ENCODE measurements around the gene IL4R. TPM values are rescaled to one million over a fixed set of nuclear protein-coding genes. Genes with fewer than 3 reads are reported as not detected.

Gene IL4R
- total and polyA plus RNA-seq, 4 donors: 15.5 to 61.9 (median 29.9) TPM

DNA sequence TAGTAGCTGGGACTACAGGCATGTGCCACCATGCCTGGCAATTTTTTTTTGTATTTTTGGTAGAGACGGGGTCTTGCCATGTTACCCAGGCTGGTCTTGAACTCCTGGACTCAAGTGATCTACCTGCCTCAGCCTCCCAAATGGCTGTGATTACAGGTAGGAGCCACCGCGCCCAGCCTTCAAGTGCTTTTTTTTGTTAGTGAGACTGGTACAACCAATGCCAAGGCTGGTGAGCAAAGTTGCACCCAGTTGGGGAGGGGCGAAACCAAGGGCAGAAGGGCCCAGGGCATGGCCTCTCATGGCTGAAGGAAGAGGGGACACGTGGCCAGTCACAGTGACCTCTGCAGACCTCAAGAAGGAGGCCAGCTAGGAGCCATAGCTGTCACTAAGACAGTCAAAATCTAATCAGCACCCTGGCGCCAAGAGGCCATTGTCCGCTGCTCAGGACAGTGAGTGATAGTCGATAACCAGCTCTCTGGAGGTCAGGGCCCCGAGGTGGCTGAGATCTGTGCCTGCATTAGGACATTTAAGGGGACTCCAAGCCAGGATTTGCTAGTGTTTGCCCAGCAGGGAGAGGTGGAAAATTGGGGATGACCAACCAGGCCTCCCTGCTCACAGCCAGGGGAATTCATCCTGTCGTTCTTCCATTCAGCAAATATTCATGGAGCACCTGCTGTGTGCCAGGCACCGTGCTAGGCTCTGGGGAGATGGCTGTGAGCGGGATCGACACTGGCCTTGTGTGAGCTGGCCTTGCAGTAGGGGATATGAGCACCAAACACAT, 10.2 kb downstream of the IL4R start:
- WGBS: 50% methylated on average over 13 of the region's 13 CpGs
- peaks cover 44 to 70% (median 57%) of the 10 kb centered on the region in 4 donors for H3K4me1 ChIP-seq (ENCODE audit: control insufficient read depth in 4 of 4, insufficient read depth in 4 of 4, low read length in 3 of 4)

More for the DNA sequence above, 10.2 kb downstream of the IL4R start:
- no peak for DNase-seq (ENCODE audit: low spot score)
- Histone ChIP-seq H3K27ac (ENCODE audit: low read depth in 1 of 2, low read length in 2 of 2) (peak overlapping the region; percentile 92 to 98), H3K4me3 (ENCODE audit: low read depth in 1 of 3, low read length in 3 of 3) (no peak overlapping the region), H3K9me3 (ENCODE audit: control insufficient read depth in 4 of 4, low read length in 3 of 4) (no peaks in the 10 kb centered on the region), H3K27me3 (ENCODE audit: control insufficient read depth in 4 of 4, insufficient read depth in 4 of 4, low read length in 3 of 4) (no peaks in the 10 kb centered on the region), H3K36me3 (ENCODE audit: control insufficient read depth in 4 of 4, insufficient read depth in 3 of 4, low read depth in 1 of 4, low read length in 3 of 4) (peaks cover 0 to under 1% (median 0%) of the 10 kb centered on the region in 4 donors), H3K9ac (ENCODE audit: low read depth in 1 of 2, low read length in 2 of 2) (no peak overlapping the region)
- no peak for TF ChIP-seq JUND (IDR thresholded peaks at IDR 0.05)
- TF ChIP-seq TAF1 (conservative IDR thresholded peaks at IDR 0.05): no peak
- TF ChIP-seq, protein P1, sequence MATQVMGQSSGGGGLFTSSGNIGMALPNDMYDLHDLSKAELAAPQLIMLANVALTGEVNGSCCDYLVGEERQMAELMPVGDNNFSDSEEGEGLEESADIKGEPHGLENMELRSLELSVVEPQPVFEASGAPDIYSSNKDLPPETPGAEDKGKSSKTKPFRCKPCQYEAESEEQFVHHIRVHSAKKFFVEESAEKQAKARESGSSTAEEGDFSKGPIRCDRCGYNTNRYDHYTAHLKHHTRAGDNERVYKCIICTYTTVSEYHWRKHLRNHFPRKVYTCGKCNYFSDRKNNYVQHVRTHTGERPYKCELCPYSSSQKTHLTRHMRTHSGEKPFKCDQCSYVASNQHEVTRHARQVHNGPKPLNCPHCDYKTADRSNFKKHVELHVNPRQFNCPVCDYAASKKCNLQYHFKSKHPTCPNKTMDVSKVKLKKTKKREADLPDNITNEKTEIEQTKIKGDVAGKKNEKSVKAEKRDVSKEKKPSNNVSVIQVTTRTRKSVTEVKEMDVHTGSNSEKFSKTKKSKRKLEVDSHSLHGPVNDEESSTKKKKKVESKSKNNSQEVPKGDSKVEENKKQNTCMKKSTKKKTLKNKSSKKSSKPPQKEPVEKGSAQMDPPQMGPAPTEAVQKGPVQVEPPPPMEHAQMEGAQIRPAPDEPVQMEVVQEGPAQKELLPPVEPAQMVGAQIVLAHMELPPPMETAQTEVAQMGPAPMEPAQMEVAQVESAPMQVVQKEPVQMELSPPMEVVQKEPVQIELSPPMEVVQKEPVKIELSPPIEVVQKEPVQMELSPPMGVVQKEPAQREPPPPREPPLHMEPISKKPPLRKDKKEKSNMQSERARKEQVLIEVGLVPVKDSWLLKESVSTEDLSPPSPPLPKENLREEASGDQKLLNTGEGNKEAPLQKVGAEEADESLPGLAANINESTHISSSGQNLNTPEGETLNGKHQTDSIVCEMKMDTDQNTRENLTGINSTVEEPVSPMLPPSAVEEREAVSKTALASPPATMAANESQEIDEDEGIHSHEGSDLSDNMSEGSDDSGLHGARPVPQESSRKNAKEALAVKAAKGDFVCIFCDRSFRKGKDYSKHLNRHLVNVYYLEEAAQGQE (IDR thresholded peaks at IDR 0.05): no peak
- TF ChIP-seq ZBTB33 (IDR thresholded peaks at IDR 0.05): no peak
- TF ChIP-seq YY1 (IDR thresholded peaks at IDR 0.05): peak; percentile 64
- peak; percentile 63 to 72 for TF ChIP-seq HNF4A (conservative IDR thresholded peaks at IDR 0.05)
- TF ChIP-seq RXRA (IDR thresholded peaks at IDR 0.05): peak; percentile 78 to 89
- TF ChIP-seq SP1 (IDR thresholded peaks at IDR 0.05): peak; percentile 69
- TF ChIP-seq MAX (IDR thresholded peaks at IDR 0.05): no peak
- no peak for TF ChIP-seq EGR1 (IDR thresholded peaks at IDR 0.05; ENCODE audit: low read depth in 2 of 2)
- TF ChIP-seq RAD21 (IDR thresholded peaks at IDR 0.05): peak in 1 of 2 donors; percentile 42
- TF ChIP-seq, protein P2, sequence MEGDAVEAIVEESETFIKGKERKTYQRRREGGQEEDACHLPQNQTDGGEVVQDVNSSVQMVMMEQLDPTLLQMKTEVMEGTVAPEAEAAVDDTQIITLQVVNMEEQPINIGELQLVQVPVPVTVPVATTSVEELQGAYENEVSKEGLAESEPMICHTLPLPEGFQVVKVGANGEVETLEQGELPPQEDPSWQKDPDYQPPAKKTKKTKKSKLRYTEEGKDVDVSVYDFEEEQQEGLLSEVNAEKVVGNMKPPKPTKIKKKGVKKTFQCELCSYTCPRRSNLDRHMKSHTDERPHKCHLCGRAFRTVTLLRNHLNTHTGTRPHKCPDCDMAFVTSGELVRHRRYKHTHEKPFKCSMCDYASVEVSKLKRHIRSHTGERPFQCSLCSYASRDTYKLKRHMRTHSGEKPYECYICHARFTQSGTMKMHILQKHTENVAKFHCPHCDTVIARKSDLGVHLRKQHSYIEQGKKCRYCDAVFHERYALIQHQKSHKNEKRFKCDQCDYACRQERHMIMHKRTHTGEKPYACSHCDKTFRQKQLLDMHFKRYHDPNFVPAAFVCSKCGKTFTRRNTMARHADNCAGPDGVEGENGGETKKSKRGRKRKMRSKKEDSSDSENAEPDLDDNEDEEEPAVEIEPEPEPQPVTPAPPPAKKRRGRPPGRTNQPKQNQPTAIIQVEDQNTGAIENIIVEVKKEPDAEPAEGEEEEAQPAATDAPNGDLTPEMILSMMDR (IDR thresholded peaks at IDR 0.05; ENCODE audit: low read depth, low read length, missing input control): no peak
- no peak for TF ChIP-seq HNF4G (IDR thresholded peaks at IDR 0.05)
- TF ChIP-seq NR2F2 (IDR thresholded peaks at IDR 0.05): peak; percentile 52
- TF ChIP-seq FOXA2 (IDR thresholded peaks at IDR 0.05): no peak
- TF ChIP-seq, protein P3, sequence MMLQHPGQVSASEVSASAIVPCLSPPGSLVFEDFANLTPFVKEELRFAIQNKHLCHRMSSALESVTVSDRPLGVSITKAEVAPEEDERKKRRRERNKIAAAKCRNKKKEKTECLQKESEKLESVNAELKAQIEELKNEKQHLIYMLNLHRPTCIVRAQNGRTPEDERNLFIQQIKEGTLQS (IDR thresholded peaks at IDR 0.05): no peak
- no peak for TF ChIP-seq FOXA1 (IDR thresholded peaks at IDR 0.05)
- no peak for TF ChIP-seq GABPA (IDR thresholded peaks at IDR 0.05 in 1 of 2, conservative IDR thresholded peaks at IDR 0.05 in 1 of 2)
